GM21528 (cell line): Measurements from ENCODE around the gene CAMTA1.

Experiments
- ATAC-seq: cut with Tn5 transposase; IDR thresholded peaks from one replicate; pipeline ENCODE4 v1.9.1; 2021; ENCODE audit warnings: mild to moderate bottlenecking, moderate library complexity; ENCODE audit not compliant: unreplicated experiment, low FRiP score

Gene CAMTA1

GRCh38 chr1:7097938-7098592 is 312.8 kb downstream of the CAMTA1 start:
- ATAC-seq: no peak

DNA sequence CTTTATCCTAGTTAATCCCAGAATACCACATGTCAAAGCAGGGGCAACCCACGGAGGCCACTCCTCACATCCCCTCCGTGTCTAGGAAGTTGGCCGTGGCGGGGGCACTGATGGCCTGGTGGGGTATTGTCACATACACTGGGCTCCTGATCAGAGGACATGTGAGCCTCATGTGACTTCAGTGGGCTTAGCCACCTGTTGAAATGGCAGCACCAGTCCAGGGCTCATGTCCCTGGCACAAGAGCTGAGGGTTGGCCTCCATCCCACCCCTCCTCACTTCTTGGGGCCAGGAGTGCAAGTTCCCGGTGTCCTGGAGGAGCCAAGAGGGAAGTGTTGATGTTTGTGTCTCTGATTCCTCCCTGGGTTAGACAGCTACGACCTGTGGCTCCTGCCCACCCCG is 313.4 kb downstream of the CAMTA1 start:
- no peak for ATAC-seq

- no peak for ATAC-seq
These were observed 315.2 kb downstream of the CAMTA1 start for GRCh38 chr1:7100479-7100878.

GRCh38 chr1:7101187-7101586 is 315.9 kb downstream of the CAMTA1 start:
- no peak for ATAC-seq

DNA sequence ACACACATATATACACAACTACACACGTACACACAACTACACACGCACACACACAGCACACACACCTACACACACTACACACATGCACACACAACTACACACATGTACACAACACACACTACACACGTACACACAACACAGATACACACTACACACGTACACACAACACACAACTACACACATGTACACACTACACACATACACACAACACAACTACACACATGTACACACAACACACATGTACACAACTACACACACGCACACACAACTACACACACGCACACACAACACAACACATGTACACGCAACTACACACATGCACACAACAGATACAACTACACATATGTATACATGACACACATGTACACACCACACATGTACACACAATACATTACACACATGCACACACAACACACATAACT is 318.1 kb downstream of the CAMTA1 start:
- ATAC-seq: no peak

- no peak for ATAC-seq
These were observed 318.6 kb downstream of the CAMTA1 start for GRCh38 chr1:7103874-7104273.

DNA sequence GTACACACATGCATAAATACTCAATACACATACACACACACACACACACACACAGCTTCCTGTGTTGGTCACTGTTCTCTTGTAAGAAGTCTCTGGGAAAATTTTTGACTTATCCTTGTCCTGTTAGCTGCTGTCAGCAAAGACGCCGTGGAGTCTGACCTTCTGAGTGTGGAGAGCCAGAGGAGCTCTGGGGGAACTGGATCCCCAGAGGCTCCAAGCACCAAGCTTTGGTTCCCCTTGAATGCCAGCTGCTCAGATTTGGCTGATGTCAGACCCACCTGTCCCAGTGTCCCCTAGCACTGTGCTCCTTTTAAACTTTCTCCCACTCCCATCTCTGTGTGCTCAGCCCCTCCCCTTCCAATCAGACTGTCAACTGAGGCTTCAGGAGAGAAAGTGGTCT is 319.1 kb downstream of the CAMTA1 start:
- ATAC-seq: no peak

DNA sequence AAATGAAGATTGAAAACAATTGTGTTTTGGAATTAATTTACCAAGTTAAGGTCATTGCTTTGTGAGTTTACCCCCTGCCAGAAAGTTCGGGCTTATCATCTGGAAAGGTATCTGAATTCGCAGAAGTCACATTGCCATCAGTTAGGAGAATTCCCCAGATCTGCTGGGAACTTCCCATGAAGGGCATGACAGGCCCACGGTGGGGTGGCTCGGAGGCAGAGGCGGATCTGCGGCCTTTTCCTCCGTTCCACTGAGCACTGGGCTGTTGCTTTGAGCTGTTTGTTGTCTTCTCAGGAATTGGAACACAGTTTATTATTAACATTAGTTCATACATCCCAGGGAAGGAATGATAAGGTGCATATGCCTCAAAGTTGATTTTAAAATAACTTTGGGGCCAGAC is 320.0 kb downstream of the CAMTA1 start:
- ATAC-seq: no peak

GRCh38 chr1:7106442-7107108 is 321.3 kb downstream of the CAMTA1 start:
- no peak for ATAC-seq

DNA sequence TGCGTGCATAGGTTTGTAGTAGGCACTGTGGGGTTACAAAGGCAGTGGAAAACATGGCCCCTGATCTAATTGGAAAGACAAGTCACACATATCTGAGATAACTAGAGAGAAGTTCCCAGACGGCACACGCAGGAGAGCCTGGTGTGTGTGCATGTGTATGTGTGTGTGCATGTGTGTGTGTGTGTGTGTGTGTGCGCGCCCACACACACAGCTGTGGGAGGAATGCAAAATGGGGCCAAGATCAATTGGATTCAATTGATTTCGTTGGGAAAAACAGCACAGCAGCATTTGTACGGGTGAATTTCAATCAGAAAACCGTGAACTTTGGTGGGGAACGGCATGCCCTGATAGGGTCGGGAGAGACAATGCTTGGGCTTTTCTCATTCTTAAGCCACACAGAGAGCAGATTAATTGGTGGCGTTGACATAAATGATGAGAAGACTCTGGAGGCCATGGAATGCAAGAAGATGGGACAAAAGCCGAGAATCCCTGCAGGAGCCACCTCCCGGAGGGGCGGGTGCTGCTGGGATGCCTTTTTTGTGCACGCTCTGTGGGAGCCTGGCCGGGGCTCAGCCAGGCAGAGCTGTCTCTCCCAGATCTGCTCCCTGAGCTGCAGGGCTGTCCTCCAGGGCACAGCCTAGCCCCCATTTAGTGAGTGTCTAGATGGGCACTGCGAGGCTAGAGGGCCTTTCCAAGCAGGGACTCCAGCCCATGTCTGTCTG is 322.0 kb downstream of the CAMTA1 start:
- no peak for ATAC-seq

DNA sequence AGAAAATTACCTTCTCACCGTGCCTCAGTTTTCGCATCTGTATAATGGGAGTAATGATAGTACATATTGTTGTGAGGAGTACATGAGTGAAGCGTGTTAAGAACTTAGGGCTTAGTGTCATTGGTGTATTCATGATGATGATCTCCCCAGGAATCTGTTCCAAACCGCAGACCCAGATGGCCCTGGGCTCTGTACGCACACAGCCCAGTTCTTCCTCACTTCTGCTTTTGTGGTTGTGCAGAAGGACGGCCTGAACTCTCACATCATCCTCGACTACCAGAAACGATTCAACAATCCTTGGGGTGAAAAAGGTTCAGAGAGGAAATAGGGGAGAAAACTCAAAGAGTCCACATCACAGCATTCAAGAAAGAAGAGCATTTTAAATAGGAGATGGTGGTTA is 323.0 kb downstream of the CAMTA1 start:
- ATAC-seq: no peak

- ATAC-seq: no peak
These were observed 324.6 kb downstream of the CAMTA1 start for GRCh38 chr1:7109901-7110300.

DNA sequence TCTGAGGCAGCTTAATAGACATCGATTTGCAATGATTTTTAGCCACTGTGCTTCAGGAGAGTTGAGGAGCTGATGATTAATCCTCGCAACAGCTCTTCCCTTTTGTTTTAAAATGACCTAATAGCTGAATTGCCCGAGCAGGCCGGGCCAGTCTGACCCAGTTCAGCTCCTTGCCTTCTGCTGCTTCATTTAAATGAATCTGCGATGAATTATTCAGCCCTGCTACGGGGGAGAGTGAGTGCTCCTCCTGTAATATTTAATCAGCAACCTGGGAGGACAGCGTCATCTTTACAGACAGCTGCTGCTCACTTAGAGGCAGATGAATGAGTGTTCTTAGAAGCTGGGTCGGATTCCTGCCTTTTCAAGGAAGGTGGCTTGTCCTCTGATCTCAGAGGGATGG is 325.1 kb downstream of the CAMTA1 start:
- no peak for ATAC-seq

DNA sequence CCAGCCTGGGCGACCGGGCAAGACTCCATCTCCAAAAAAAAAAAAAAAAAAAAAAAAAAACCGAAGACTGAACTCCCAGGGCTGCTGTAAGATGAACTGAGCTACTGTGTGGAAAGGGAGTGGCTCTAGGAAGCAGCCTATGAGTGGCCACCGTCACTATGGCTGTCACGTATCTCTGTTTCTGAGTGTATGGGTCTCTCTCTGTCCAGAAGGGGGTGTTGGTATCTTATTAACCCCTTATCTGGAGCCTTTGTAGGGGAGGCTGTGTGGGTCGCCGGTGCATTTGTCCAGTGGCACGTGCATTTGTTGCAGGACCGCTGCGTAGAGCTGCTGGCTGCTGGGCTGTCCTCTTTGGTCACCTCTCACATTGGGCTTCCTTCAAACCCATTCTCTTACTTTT is 326.6 kb downstream of the CAMTA1 start:
- no peak for ATAC-seq

DNA sequence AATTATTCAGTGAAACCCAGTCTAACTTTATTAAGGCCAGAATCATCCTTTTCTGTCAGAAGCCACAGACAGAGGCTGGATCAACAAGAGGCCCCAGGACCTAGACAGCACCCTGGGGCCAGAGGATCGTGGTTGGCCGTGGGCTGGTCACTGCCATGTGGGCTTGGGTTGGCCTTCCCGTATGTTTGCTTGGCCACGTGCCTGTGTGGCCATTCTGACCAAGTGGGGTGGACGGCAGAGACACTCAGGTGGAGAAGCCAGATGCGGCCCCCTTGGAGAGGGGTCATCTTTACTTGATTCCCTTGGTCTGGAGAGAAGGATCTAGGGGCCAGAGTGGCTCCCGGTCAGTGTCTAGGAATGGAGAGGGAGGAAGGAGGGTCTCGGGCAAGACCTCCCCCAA is 327.9 kb downstream of the CAMTA1 start:
- no peak for ATAC-seq

DNA sequence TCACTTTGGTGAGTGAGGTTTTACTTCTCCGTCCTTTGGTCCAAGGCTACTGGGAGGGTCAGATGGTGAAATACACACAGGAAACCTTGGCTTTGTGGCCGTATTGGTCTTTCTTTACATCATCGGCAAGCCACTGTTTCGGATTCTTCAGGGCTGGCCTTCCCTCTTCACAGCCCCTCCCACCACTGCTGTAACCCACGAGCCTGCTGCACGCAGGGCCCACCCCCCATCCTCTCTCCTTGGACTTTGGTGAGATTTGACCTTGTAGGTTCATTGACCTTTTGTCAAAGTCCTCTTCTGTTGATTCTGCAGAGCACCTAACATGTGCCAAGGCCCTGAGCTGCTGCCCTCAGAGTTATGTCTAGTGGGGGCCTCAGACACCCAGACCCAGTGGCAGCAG is 328.6 kb downstream of the CAMTA1 start:
- ATAC-seq: no peak

- ATAC-seq: no peak
These were observed 330.7 kb downstream of the CAMTA1 start for GRCh38 chr1:7116001-7116400.

- ATAC-seq: no peak
These were observed 332.4 kb downstream of the CAMTA1 start for GRCh38 chr1:7117399-7118281.

- no peak for ATAC-seq
These were observed 333.9 kb downstream of the CAMTA1 start for GRCh38 chr1:7119156-7119555.

DNA sequence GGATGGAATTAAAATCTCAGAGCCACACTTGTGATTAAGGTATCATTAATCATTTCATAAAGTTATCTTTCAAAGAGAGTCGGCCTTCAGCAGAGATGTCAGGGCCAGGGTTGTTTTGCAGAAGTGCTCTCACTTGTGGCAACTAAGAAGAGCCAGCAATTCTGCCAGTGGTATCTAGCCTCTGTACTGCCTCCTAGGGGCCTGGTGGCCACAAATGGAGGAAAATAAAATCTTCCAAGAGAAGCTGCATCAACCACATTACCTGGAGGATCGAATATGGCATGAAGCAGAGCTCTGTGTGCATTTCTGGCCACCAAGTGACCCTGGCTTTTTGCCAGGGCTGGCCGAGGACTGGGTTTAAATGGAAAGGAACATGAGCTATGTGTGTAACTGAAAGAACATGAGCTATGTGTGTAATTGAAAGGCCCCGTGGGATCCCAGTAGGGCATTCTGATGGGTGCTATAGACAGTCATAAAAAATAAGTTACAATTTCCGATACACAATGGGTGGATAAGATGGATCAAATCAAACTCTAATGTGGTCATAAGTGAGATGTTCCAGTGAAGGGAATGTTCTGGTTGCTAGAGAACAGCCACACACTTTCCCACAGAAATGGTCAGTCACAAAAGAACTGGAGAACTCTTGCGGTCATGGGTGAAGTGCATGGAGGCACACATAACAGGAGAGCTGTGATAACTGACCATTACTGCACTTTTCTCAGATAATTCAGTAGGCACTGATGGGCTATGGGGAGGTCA is 335.8 kb downstream of the CAMTA1 start:
- no peak for ATAC-seq
